DND-41 (cell line): ENCODE data around the gene OVAAL.

Experiments
- EZH2 ChIP-seq: IDR thresholded peaks from 3 replicates; pipeline ENCODE4 v1.6.1; 2012; ENCODE audit warnings: borderline replicate concordance, low read depth, mild to moderate bottlenecking, moderate library complexity, low read length, inconsistent platforms; ENCODE audit not compliant: severe bottlenecking
- TF ChIP-seq, protein P1 (sequence below): IDR thresholded peaks from 2 replicates; pipeline ENCODE4 v1.5.1; 2012; ENCODE audit warnings: borderline replicate concordance, low read length, moderate library complexity, mild to moderate bottlenecking; ENCODE audit not compliant: poor library complexity, severe bottlenecking; ENCODE audit errors: extremely low read depth

- no peak for TF ChIP-seq EZH2
- TF ChIP-seq, protein P1, sequence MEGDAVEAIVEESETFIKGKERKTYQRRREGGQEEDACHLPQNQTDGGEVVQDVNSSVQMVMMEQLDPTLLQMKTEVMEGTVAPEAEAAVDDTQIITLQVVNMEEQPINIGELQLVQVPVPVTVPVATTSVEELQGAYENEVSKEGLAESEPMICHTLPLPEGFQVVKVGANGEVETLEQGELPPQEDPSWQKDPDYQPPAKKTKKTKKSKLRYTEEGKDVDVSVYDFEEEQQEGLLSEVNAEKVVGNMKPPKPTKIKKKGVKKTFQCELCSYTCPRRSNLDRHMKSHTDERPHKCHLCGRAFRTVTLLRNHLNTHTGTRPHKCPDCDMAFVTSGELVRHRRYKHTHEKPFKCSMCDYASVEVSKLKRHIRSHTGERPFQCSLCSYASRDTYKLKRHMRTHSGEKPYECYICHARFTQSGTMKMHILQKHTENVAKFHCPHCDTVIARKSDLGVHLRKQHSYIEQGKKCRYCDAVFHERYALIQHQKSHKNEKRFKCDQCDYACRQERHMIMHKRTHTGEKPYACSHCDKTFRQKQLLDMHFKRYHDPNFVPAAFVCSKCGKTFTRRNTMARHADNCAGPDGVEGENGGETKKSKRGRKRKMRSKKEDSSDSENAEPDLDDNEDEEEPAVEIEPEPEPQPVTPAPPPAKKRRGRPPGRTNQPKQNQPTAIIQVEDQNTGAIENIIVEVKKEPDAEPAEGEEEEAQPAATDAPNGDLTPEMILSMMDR: no peak
Measured at GRCh38 chr1:180609643-180610555, 51.1 kb downstream of the OVAAL start.
